GM12878 (cell line): ENCODE measurements around the gene RORC. TPM values are rescaled to one million over a fixed set of nuclear protein-coding genes. Genes with fewer than 3 reads are reported as not detected.

Experiments
- ASH2L ChIP-seq: fragments of 300-600, 200-600 bp; sonication (generic); IDR thresholded peaks from 2 replicates; pipeline ENCODE4 v1.6.1; 2017; ENCODE audit warnings: low read depth, mild to moderate bottlenecking, borderline replicate concordance
- BHLHE40 ChIP-seq, 2 experiments: fragments of 450-650 bp in 1 of 2; IDR thresholded peaks; 2 replicates each; pipeline ENCODE4 v1.6.1; 2011 to 2017; ENCODE audit warnings: low read depth in 2 of 2, borderline replicate concordance in 1 of 2, improper control_type of control experiment in 1 of 2, low read length in 1 of 2, mild to moderate bottlenecking in 1 of 2
- CHD1 ChIP-seq: IDR thresholded peaks from 2 replicates; pipeline ENCODE4 v1.6.1; 2012; ENCODE audit warnings: low read depth, low read length, improper control_type of control experiment
- CTCF ChIP-seq, 3 experiments: IDR thresholded peaks in 2 of 3; conservative IDR thresholded peaks in 1 of 3; 2 replicates each; pipeline ENCODE4 v1.5.1; 2011; ENCODE audit warnings: low read depth in 3 of 3, low read length in 3 of 3, mild to moderate bottlenecking in 3 of 3, control low read depth in 2 of 3, moderate library complexity in 2 of 3, inconsistent platforms in 1 of 3, mixed read lengths in 1 of 3; ENCODE audit not compliant: control insufficient read depth in 2 of 3, insufficient read depth in 1 of 3; ENCODE audit errors: extremely low read depth in 1 of 3
- DPF2 ChIP-seq: fragments of 450-650 bp; IDR thresholded peaks from 2 replicates; pipeline ENCODE4 v1.6.1; 2017; ENCODE audit warnings: mild to moderate bottlenecking
- EZH2 ChIP-seq: IDR thresholded peaks from 2 replicates; pipeline ENCODE4 v1.6.1; 2012; ENCODE audit warnings: low read depth, mild to moderate bottlenecking, control low read depth, inconsistent platforms, low read length, borderline replicate concordance; ENCODE audit not compliant: control insufficient read depth
- JUND ChIP-seq: IDR thresholded peaks from 2 replicates; pipeline ENCODE4 v1.6.1; 2012; ENCODE audit warnings: low read depth, mild to moderate bottlenecking, low read length, improper control_type of control experiment, moderate library complexity
- KAT2A ChIP-seq: conservative IDR thresholded peaks from 2 replicates; pipeline ENCODE4 v1.6.1; 2011; ENCODE audit warnings: low read depth, low read length; ENCODE audit not compliant: control insufficient read depth
- MAX ChIP-seq: IDR thresholded peaks from 2 replicates; pipeline ENCODE4 v1.6.1; 2012; ENCODE audit warnings: low read depth, low read length, improper control_type of control experiment
- MXI1 ChIP-seq: fragments of 150-350 bp; IDR thresholded peaks from 2 replicates; pipeline ENCODE4 v1.6.1; 2011; ENCODE audit warnings: low read depth, mild to moderate bottlenecking, inconsistent platforms, low read length, improper control_type of control experiment
- NKRF ChIP-seq: fragments of 450-650 bp; conservative IDR thresholded peaks from 2 replicates; pipeline ENCODE4 v1.6.1; 2017; ENCODE audit warnings: mild to moderate bottlenecking, moderate library complexity
- RELA ChIP-seq: fragments of 450-650 bp; IDR thresholded peaks from 2 replicates; pipeline ENCODE4 v1.8.0; 2014; ENCODE audit warnings: borderline replicate concordance; ENCODE audit not compliant: partially characterized antibody
- SMARCA5 ChIP-seq: fragments of 450-650 bp; IDR thresholded peaks from 2 replicates; pipeline ENCODE4 v1.6.1; 2017; ENCODE audit warnings: mild to moderate bottlenecking
- SREBF2 ChIP-seq: IDR thresholded peaks from 2 replicates; pipeline ENCODE4 v1.6.1; 2012; ENCODE audit warnings: mild to moderate bottlenecking, low read length
- WRNIP1 ChIP-seq: IDR thresholded peaks from 2 replicates; pipeline ENCODE4 v1.6.1; 2011; ENCODE audit warnings: low read depth, low read length, improper control_type of control experiment, borderline replicate concordance
- ZBED1 ChIP-seq: IDR thresholded peaks from 2 replicates; pipeline ENCODE4 v1.6.1; 2016; ENCODE audit warnings: borderline replicate concordance
- ZBTB4 ChIP-seq: fragments of 450-650 bp; formaldehyde crosslinking; IDR thresholded peaks from 2 replicates; pipeline ENCODE4 v1.4.0; 2022; ENCODE audit warnings: mild to moderate bottlenecking, moderate library complexity
- polyA plus RNA-seq, 11 experiments: library from polyadenylated mRNA; depleted of rRNA in 4 of 11; unstranded in 6 of 11; stranded (reverse) in 5 of 11; fragments of >200 nt; fragmentation: Nextera tagmentation in 4 of 11; fragmentation: Illumina TruSeq in 1 of 11; extraction: Ambion mirVana in 4 of 11; extraction: Trizol in 1 of 11; gene quantifications; 1 replicate in 1 of 11; 2 replicates in 10 of 11; pipeline versions ENCODE4 v1.2.1 to v1.2.3, GENCODE V29; 2011 to 2016; ENCODE audit warnings: inconsistent platforms in 2 of 11, missing spikeins in 2 of 11, low read depth in 1 of 11
- total RNA-seq, 4 experiments: library from RNA; depleted of rRNA in 3 of 4; stranded (reverse); fragments of >200 nt in 3 of 4; fragmentation: Illumina TruSeq in 1 of 4; extraction: Trizol in 1 of 4; gene quantifications; 2 replicates each; pipeline versions ENCODE4 v1.2.1 to v1.2.3, GENCODE V29; 2013 to 2021
- TF ChIP-seq, protein P1 (sequence below): IDR thresholded peaks from 2 replicates; pipeline ENCODE4 v1.6.1; 2012; ENCODE audit warnings: low read depth, low read length, improper control_type of control experiment

Gene RORC
- total and polyA plus RNA-seq, 10 of the 15 experiments (the other 5 are each of a cell fraction or from before 2014, with no cell fraction given), result not detected

- peak; percentile 17 to 36 (median 23); a peak in 3 of 6 replicates for TF ChIP-seq CTCF (IDR thresholded peaks at IDR 0.05 in 2 of 3, conservative IDR thresholded peaks at IDR 0.05 in 1 of 3; ENCODE audit: control insufficient read depth in 2 of 3, extremely low read depth in 1 of 3, insufficient read depth in 1 of 3, low read depth in 3 of 3, low read length in 3 of 3)
- no peak; the same call in 1 of the 2 replicates for TF ChIP-seq SREBF2
- peak; percentile 23 to 71; a peak in 2 of 4 replicates for TF ChIP-seq BHLHE40 (IDR thresholded peaks at IDR 0.05; ENCODE audit: borderline replicate concordance in 1 of 2, low read depth in 2 of 2, low read length in 1 of 2)
- no peak for TF ChIP-seq CHD1
- TF ChIP-seq JUND, result no peak
- peak; percentile 44; the same call in 1 of the 2 replicates for TF ChIP-seq MXI1
- TF ChIP-seq ZBTB4 (CRISPR knock-in tag), result no peak
- TF ChIP-seq EZH2, result peak; percentile 86; the same call in 1 of the 2 replicates
- peak; percentile 99 for TF ChIP-seq DPF2
- TF ChIP-seq ZBED1, result no peak
- no peak for TF ChIP-seq WRNIP1
- peak; percentile 43; the same call in 1 of the 2 replicates for TF ChIP-seq SMARCA5
- TF ChIP-seq ASH2L, result no peak
- TF ChIP-seq, protein P1, sequence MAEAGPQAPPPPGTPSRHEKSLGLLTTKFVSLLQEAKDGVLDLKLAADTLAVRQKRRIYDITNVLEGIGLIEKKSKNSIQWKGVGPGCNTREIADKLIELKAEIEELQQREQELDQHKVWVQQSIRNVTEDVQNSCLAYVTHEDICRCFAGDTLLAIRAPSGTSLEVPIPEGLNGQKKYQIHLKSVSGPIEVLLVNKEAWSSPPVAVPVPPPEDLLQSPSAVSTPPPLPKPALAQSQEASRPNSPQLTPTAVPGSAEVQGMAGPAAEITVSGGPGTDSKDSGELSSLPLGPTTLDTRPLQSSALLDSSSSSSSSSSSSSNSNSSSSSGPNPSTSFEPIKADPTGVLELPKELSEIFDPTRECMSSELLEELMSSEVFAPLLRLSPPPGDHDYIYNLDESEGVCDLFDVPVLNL, result 0 out of 2 replicates have a peak, but pooled peaks have one; percentile 15
- no peak for TF ChIP-seq NKRF
- TF ChIP-seq RELA, result peak; percentile 65
- no peak for TF ChIP-seq KAT2A
- peak; percentile 93 for TF ChIP-seq MAX
Observed at GRCh38 chr1:151790071-151790939, 41.3 kb downstream of the RORC start, which contains the start of gene TDRKH (continued).
